ENCODE data around the gene MRPS18A.
A peak's percentile ranks its signal among the peaks of the same experiment; 100 is the strongest.
"Not testable (repeated sequence)": the region's sequence is repeated elsewhere in the genome, so short reads cannot be mapped to it uniquely, and the experiment has no call there.

MRPS18A gene

GRCh38 chr6:43671011-43671800 lies 16.4 kb downstream of the MRPS18A start:
- H3K27ac ChIP-seq (ENCODE audit: low read depth, low read length): no peak overlapping the region
- H3K36me3 ChIP-seq (ENCODE audit: control insufficient read depth, insufficient read depth, low read length): peaks cover 32% of the 10 kb centered on the region
- H3K4me1 ChIP-seq (ENCODE audit: control insufficient read depth, insufficient read depth, low read length): peaks cover 23% of the 10 kb centered on the region
- H3K27me3 ChIP-seq (ENCODE audit: control insufficient read depth, insufficient read depth, low read length): no peaks in the 10 kb centered on the region
- no peak overlapping the region for H3K9ac ChIP-seq (ENCODE audit: low read length)
- H3K4me3 ChIP-seq (ENCODE audit: low read length): no peak overlapping the region

- Histone ChIP-seq H3K4me3 (ENCODE audit: low read length) (no peak overlapping the region), H3K36me3 (ENCODE audit: control insufficient read depth, insufficient read depth, low read length) (peaks cover 30% of the 10 kb centered on the region), H3K4me1 (ENCODE audit: control insufficient read depth, insufficient read depth, low read length) (peaks cover 23% of the 10 kb centered on the region), H3K27ac (ENCODE audit: low read depth, low read length) (no peak overlapping the region), H3K9ac (ENCODE audit: low read length) (no peak overlapping the region), H3K27me3 (ENCODE audit: control insufficient read depth, insufficient read depth, low read length) (peaks cover 1% of the 10 kb centered on the region)
Observed at GRCh38 chr6:43670623-43670986, 17.0 kb downstream of the MRPS18A start.

GRCh38 chr6:43669922-43670622 lies 17.5 kb downstream of the MRPS18A start:
- no peak overlapping the region for H3K9ac ChIP-seq (ENCODE audit: low read length)
- H3K4me1 ChIP-seq (ENCODE audit: control insufficient read depth, insufficient read depth, low read length): peaks cover 23% of the 10 kb centered on the region

DNA sequence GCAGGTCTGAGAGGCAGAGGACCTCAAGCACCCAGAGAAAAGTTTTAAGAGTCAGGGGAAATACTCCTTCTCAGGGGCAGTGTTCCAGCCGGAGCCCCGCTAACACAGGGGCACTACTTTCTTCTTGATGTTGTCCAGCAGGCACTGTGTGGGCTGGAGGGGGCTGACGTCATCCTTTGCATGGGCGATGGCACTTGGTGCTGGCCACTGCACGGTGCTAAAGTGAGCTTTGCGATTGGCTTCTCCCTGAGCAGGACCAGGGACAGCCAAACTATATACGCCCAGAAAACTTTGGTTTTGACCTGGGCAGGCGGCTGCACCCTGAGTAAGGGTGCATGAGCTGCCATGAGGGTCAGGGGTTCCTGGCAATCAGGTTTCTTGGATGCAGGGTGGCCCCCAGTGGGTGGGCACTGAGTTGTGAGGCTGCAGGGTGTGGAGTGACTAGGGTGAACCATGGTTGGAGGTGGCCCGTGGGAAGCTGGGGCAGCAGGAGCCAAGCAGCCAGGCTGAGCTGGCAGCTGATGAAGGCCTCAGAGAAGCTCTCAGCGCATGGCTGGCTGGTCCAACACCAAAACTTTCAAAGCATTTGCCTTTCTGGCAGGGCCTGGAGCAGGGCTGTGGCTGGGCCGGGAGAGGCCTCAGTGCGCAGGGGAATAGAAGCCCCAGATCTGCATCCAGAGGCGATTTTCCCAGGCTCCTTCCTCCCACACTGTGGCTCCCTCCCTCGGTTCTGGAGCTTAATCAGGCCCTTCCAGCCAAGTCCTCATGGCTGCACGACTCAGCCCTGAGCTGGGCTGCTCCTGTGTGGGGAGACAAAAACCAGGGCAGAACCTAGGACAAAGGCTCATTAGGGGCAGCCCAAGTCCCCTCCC lies 18.3 kb downstream of the MRPS18A start:
- Histone ChIP-seq H3K9ac (ENCODE audit: low read length) (no peak overlapping the region), H3K27ac (ENCODE audit: low read depth, low read length) (peak overlapping the region; percentile 53), H3K4me1 (ENCODE audit: control insufficient read depth, insufficient read depth, low read length) (peaks cover 23% of the 10 kb centered on the region), H3K36me3 (ENCODE audit: control insufficient read depth, insufficient read depth, low read length) (peaks cover 17% of the 10 kb centered on the region), H3K4me3 (ENCODE audit: low read length) (no peak overlapping the region), H3K27me3 (ENCODE audit: control insufficient read depth, insufficient read depth, low read length) (peaks cover 1% of the 10 kb centered on the region)

More at GRCh38 chr6:43669922-43670622, 17.5 kb downstream of the MRPS18A start:
- Histone ChIP-seq H3K27ac (ENCODE audit: low read depth, low read length) (peak overlapping the region; percentile 53), H3K36me3 (ENCODE audit: control insufficient read depth, insufficient read depth, low read length) (peaks cover 25% of the 10 kb centered on the region), H3K27me3 (ENCODE audit: control insufficient read depth, insufficient read depth, low read length) (peaks cover 1% of the 10 kb centered on the region), H3K4me3 (ENCODE audit: low read length) (no peak overlapping the region)

GRCh38 chr6:43668151-43669028 lies 19.2 kb downstream of the MRPS18A start:
- no peak overlapping the region for H3K27ac ChIP-seq (ENCODE audit: low read depth, low read length)

DNA sequence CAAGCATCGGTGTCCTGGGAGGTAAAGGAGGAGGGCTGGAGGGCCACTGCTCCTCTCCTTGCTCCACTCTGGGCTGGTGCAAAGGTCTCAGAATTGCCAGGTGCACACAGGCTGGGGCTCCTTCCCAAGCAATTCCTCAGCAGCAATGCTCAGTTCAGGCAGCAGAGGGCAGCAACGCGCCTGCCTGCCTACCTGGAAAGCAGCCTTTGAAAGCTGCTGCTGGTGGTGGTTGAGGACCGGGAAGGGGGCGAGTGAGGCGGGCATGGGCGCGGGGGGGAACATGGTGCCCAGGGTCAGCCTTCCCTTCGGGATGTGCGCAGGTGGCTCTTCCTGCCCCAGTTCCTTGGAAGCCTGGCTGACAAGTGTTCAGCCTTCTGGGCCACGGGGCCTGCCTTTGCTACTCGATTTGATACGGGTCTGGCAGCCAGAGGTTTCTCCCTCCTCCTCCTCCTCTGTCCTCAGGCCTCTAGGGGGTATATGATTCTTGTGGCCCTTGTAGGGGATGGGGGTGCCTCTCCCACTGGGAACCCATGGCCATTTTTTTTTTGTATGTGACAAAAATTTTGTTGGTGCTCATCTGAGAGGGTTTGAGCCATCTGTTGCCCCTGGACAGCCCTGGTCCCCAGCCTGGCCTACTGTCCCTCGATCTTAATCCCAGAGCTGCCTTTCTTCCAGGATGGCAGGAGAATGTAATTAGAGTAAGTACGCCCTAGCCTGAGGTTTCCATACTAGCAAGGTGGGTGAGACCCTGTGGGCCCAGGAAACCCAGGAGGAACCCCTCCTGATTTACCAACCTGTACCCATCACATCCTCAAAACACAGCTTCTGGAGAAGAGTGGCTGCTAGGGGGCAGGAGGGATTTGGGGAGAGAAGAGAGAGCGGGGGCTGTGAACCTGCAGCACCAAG lies 20.1 kb downstream of the MRPS18A start:
- peaks cover 1% of the 10 kb centered on the region for H3K27me3 ChIP-seq (ENCODE audit: control insufficient read depth, insufficient read depth, low read length)
- H3K36me3 ChIP-seq (ENCODE audit: control insufficient read depth, insufficient read depth, low read length): peaks cover 11% of the 10 kb centered on the region
- H3K4me3 ChIP-seq (ENCODE audit: low read length): no peak overlapping the region
- H3K4me1 ChIP-seq (ENCODE audit: control insufficient read depth, insufficient read depth, low read length): peaks cover 23% of the 10 kb centered on the region
- no peak overlapping the region for H3K9ac ChIP-seq (ENCODE audit: low read length)
- H3K27ac ChIP-seq (ENCODE audit: low read depth, low read length): no peak overlapping the region

More at GRCh38 chr6:43668151-43669028, 19.2 kb downstream of the MRPS18A start:
- H3K9ac ChIP-seq (ENCODE audit: low read length): no peak overlapping the region
- H3K27me3 ChIP-seq (ENCODE audit: control insufficient read depth, insufficient read depth, low read length): peaks cover 1% of the 10 kb centered on the region
- no peak overlapping the region for H3K4me3 ChIP-seq (ENCODE audit: low read length)
- peaks cover 11% of the 10 kb centered on the region for H3K36me3 ChIP-seq (ENCODE audit: control insufficient read depth, insufficient read depth, low read length)
- peaks cover 23% of the 10 kb centered on the region for H3K4me1 ChIP-seq (ENCODE audit: control insufficient read depth, insufficient read depth, low read length)

GRCh38 chr6:43666196-43666920 lies 21.2 kb downstream of the MRPS18A start:
- H3K27ac ChIP-seq (ENCODE audit: low read depth, low read length): no peak overlapping the region
- H3K27me3 ChIP-seq (ENCODE audit: control insufficient read depth, insufficient read depth, low read length): peaks cover 1% of the 10 kb centered on the region
- H3K36me3 ChIP-seq (ENCODE audit: control insufficient read depth, insufficient read depth, low read length): peaks cover 8% of the 10 kb centered on the region
- H3K9ac ChIP-seq (ENCODE audit: low read length): no peak overlapping the region
- peaks cover 23% of the 10 kb centered on the region for H3K4me1 ChIP-seq (ENCODE audit: control insufficient read depth, insufficient read depth, low read length)
- H3K4me3 ChIP-seq (ENCODE audit: low read length): no peak overlapping the region

DNA sequence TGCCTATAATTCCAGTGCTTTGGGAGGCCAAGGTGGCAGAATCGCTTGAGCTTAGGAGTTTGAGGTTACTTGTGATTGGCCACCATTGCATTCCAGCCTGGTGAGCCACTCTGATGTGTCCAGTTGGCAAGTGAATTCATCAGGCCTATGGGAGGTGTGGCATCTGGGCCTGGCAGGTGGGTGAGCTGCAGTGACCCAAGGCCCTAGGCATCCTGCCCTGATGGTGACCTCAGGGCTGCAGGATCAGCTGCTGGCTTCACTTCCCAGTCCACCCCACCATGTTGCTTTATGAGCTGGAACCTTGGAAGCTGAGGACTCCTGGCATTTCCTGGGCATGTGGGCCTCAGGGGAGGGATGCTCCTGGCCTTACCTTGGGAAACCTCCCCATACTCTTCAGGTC lies 22.2 kb downstream of the MRPS18A start:
- no peak overlapping the region for H3K9ac ChIP-seq (ENCODE audit: low read length)
- peaks cover 1% of the 10 kb centered on the region for H3K27me3 ChIP-seq (ENCODE audit: control insufficient read depth, insufficient read depth, low read length)
- no peaks in the 10 kb centered on the region for H3K36me3 ChIP-seq (ENCODE audit: control insufficient read depth, insufficient read depth, low read length)
- H3K4me3 ChIP-seq (ENCODE audit: low read length): no peak overlapping the region
- H3K4me1 ChIP-seq (ENCODE audit: control insufficient read depth, insufficient read depth, low read length): peaks cover 23% of the 10 kb centered on the region
- H3K27ac ChIP-seq (ENCODE audit: low read depth, low read length): no peak overlapping the region

GRCh38 chr6:43662948-43663347 lies 24.6 kb downstream of the MRPS18A start:
- not testable (repeated sequence) for H3K27ac ChIP-seq (ENCODE audit: low read depth, low read length); H3K9ac ChIP-seq (ENCODE audit: low read length); H3K4me1 ChIP-seq (ENCODE audit: control insufficient read depth, insufficient read depth, low read length); H3K4me3 ChIP-seq (ENCODE audit: low read length); H3K27me3 ChIP-seq (ENCODE audit: control insufficient read depth, insufficient read depth, low read length); H3K36me3 ChIP-seq (ENCODE audit: control insufficient read depth, insufficient read depth, low read length)

DNA sequence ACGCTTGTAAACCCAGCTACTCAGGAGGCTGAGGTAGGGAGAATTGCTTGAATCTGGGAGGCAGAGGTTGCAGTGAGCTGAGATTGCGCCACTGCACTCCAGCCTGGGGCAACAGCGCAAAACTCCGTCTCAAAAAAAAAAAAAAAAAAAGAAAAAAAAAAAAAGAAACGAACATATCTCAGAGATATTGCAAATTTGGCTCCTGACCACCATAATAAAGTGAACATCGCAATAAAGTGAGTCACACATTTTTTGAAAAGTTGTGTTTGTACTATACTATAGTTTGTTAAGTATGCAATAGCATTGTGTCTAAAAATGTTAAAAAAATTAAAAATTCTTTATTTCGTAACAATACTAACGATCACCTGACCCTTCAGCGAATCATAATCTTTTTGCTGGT lies 29.4 kb downstream of the MRPS18A start:
- Histone ChIP-seq H3K9ac (ENCODE audit: low read length) (no peak overlapping the region), H3K4me1 (ENCODE audit: control insufficient read depth, insufficient read depth, low read length) (no peaks in the 10 kb centered on the region), H3K27ac (ENCODE audit: low read depth, low read length) (no peak overlapping the region), H3K36me3 (ENCODE audit: control insufficient read depth, insufficient read depth, low read length) (no peaks in the 10 kb centered on the region), H3K27me3 (ENCODE audit: control insufficient read depth, insufficient read depth, low read length) (no peaks in the 10 kb centered on the region), H3K4me3 (ENCODE audit: low read length) (no peak overlapping the region)
